Measurements from ENCODE around the gene SCARF2.

GRCh38 chr22:20401376-20402014 is 36.1 kb downstream of the SCARF2 start:
- TF ChIP-seq POLR2AphosphoS5 (IDR thresholded peaks at IDR 0.05; ENCODE audit: low read depth, low read length) (no peak), REST (IDR thresholded peaks at IDR 0.05; ENCODE audit: insufficient read depth in 1 of 2, low read depth in 2 of 2, low read length in 2 of 2) (no peak), TAF1 (IDR thresholded peaks at IDR 0.05; ENCODE audit: borderline replicate concordance, insufficient read depth, low read length) (no peak), SIN3A (IDR thresholded peaks at IDR 0.05; ENCODE audit: borderline replicate concordance, insufficient read depth, low read length) (no peak)
